GM21528 (cell line): ENCODE data around the gene CAMK2N1.

Experiments used
- ATAC-seq: cut with Tn5 transposase; IDR thresholded peaks from one replicate; pipeline ENCODE4 v1.9.1; 2021; ENCODE audit warnings: mild to moderate bottlenecking, moderate library complexity; ENCODE audit not compliant: unreplicated experiment, low FRiP score

Gene CAMK2N1

DNA sequence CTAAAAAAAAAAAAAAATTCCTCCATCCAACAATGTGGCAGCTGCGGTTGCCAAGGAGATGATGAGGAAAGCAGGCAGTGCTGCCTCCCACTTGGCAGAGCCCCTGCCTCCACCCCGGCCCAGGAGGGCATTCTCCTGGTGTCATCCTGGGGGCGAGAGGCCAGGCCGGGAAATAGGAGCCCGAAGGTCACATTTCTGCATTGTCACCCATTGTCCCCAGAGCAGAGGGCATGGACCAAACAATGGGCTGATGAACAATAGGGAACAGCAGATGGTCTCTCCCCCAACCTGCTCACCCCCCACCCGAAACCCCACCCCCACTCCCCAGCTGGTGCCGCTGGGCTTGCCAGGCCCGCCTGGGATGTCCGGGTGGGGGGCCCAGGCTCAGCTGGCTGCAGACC lies 37.3 kb downstream of the CAMK2N1 start:
- ATAC-seq = no peak

DNA sequence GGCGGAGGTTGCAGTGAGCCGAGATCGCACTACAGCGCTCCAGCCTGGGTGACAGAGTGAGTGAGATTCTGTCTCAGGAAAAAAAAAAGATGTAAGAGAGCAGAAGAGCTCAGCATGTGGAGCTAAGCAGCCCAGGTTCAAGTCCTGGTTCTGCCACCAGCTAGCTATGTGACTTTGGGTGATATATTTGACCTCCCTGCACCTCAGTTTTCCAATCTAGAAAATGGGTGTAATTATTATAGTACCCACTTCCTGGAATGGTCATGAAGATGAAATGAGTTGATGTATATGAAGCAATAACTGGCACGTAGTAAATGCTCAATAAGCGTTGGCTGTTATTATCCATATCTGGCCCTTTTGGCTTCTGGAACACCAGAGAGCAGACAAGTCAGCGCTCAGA lies 38.2 kb downstream of the CAMK2N1 start:
- ATAC-seq = no peak

DNA sequence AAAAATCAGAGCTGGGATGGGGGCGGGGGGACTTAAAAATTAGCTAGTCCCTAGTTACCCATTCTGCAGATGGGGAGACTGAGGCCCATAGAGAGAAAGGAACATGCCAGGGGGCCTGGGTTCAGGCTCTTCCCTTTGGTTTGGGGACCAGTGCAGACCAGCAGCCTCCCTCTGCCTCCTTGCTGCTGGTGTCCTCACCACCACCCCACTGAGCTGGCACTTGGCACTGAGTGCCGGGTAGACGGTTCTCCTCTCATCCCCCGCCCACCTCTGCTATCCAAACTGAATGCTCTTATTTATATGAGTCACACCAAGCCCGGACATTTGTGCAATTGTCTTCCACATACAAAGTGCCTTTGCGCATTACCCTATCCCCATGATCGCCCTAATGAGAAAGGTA lies 39.2 kb downstream of the CAMK2N1 start:
- ATAC-seq = no peak

DNA sequence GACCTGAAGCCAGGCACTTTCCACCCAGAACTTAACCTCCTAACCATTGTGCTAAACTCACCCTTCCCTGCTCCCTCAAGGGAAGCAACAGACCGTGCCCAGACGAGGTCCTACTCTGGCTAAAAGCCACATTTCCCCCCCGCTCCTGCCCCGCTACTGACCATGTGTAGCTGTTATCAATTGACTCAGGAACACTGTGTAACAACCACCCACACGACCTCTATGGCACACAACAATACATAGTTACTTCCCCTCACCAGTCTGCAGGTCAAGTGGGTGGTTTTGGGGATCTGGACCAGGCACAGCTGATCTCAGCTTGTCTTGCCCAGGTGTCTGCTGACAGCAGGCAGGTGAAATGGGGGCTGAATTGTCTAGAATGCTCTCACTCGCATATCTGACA lies 40.1 kb downstream of the CAMK2N1 start:
- ATAC-seq = no peak

DNA sequence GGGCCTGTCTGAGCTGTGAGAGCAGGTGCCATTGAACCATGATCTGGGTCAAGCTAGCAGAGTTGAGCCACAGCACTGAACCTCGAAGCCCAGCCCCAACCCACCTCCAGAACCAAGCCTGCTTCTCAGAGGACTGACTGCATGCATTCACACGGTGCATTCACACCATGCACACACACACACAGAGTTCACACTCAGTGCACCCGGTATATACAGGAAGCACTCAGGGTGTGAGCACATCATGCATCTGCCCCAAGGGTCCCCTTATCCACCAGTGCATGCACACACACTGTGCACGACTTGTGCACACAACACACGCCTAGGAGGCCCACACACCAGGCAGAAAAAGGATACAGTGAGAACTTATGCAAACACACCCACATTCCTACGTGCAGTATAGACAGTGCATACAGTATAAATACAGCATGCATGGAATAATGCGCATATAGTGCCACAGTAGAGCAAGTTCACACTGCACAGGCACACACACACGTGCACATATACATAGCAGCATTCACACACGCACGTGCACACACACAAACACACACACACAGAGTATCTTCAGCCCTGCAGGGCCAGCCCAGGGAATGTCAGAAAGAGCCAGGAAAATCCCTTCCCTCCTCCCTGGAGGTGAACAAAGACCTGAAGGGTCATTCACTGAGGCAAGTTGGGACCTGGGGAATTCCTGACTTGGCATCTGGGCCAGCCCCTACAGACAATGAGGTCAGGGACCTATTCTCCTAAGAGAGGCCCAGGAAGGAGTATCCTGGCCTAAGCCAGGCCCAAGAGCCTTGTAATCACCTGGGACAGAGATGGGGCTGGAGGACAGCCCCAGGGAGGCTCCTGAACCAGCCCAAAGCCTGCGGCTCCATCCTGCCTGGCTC lies 42.1 kb downstream of the CAMK2N1 start:
- no peak for ATAC-seq

DNA sequence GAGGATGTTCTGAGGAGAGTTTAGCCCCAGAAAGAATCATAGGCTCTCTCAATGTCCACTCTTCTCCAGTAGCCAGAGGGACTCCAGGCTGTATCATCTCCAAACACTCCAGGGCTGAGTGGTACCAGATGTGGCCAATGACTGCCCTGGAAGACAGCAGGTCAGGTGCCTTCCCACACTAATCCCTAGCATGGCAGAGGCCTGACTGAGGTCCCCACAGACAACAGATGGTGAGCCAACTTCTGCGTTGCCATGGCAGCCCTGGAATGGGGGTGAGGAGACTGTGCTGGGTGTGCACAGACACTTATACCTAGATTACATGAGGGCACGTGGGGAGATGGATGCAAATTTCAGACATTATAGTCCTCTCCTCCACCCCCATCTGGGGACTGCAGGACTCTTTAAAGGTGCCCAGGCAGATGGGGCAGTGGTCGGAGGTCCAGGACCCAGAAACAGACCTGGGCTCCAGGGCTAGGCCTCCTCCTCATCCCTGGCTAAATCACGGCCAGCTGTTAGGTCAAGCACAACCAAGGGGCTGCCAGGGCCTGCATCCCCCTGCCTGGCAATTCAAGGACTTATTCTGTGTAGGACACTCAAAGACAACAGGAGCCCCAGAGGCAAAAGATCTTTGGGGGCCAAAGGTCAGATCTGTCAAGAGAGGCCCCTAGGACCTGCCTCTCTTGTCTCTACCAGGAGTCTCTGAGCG lies 42.9 kb downstream of the CAMK2N1 start:
- ATAC-seq = no peak

DNA sequence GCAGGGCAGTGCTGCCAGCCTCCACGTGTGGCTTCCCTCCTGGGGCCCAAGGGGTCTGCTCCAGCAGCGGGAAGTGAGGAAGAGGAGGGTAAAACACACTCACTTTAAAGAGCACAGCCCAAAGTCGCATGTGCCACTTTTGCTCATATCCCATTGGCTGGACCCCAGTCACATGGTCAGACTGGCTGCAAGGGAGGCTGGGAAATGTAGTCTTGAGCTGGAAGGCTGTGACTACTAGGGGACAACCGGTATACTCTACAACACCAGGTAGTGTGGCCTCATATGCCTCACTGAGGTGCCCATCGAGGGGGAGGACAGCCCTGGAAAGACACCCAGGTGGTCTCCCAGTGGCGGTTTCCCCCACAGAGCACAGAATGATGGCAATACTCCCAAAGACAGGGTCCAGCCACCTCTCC lies 45.2 kb downstream of the CAMK2N1 start:
- ATAC-seq = no peak

DNA sequence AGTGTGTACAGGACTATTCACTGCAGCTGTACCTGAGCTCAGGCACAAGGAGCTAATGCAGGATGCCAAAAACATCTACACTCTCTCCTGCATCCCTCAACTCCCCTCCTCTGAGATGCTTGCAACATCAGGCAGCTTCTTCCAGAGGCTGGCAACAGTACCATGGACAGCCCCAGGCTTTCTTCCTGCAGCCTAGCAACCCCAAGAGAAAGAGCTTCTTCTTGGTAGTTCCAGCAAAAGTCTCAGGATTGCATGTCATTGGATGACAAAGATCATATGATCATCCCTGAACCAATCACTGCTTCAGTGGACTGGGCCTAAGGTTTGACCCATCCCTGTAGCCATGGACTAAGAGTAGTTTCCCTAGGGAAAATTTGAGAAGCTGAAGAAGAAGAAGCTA lies 46.7 kb downstream of the CAMK2N1 start:
- ATAC-seq = no peak

DNA sequence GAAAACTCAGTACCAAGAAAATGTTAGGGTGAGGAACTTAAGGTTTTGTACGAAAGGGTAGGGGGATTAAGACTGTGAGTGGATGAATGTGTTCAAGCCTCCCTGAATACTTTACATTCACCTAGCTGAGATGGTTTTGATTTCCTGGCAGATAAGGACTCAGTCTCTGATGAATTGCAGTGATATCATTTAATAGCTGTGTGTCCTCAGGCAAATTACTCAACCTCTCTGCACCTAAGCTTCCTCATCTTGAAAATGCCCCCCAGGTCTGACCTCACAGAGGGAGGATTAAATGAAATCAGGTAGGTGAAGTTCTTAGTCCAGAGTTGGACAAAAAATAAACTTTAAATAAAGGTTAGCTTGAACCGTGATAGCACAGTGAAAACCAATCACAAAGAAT lies 48.4 kb downstream of the CAMK2N1 start:
- ATAC-seq = no peak

DNA sequence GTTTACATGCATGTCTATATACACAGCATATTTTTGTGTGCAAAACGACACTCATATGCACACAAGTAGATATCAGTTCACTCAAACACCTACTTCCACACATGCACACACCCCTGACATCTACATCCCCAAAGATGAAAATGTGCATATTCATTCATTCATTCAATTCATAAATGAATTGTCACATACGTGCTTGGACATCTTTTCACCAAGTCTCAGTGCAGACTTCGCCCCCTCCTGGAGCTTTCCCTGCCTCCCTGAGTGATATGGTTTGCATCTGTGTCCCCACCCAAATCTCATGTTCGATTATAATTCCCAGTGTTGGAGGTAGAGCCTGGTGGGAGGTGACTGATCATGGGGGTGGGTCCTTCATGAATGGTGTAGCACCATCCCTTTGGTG lies 53.1 kb downstream of the CAMK2N1 start:
- no peak for ATAC-seq
